Smooth muscle cell (in vitro differentiated cells): ENCODE results near the gene MYT1. TPM values are rescaled to one million over a fixed set of nuclear protein-coding genes. Genes with fewer than 3 reads are reported as not detected.

Experiments
- DNase-seq: peaks from one replicate; lab custom pipeline; 2025; ENCODE audit not compliant: unreplicated experiment; lab: John Stamatoyannopoulos, UW
- H2AFZ ChIP-seq: fragments of 200-600 bp; sonication (generic); 2 replicates; pipeline ENCODE4 v1.6.0; 2016; ENCODE audit warnings: antibody characterized with exemption, low read depth, mild to moderate bottlenecking
- H3F3A ChIP-seq: fragments of 200-600 bp; sonication (generic); 2 replicates; pipeline ENCODE4 v1.6.0; 2017; ENCODE audit warnings: antibody characterized with exemption, low read depth
- H3K27ac ChIP-seq: fragments of 200-600 bp; sonication (generic); 2 replicates; pipeline ENCODE4 v1.5.1; 2016; ENCODE audit warnings: low read depth, mild to moderate bottlenecking
- H3K27me3 ChIP-seq: fragments of 200-600 bp; sonication (generic); 2 replicates; pipeline ENCODE4 v1.6.1; 2016; ENCODE audit warnings: low read depth, mild to moderate bottlenecking
- H3K36me3 ChIP-seq: fragments of 200-600 bp; sonication (generic); 2 replicates; pipeline ENCODE4 v1.5.1; 2016; ENCODE audit warnings: low read depth
- H3K4me1 ChIP-seq: fragments of 200-600 bp; sonication (generic); 2 replicates; pipeline ENCODE4 v1.5.1; 2016; ENCODE audit warnings: low read depth
- H3K4me2 ChIP-seq: fragments of 200-600 bp; sonication (generic); 2 replicates; pipeline ENCODE4 v1.6.0; 2016; ENCODE audit warnings: mild to moderate bottlenecking
- H3K4me3 ChIP-seq: fragments of 200-600 bp; sonication (generic); 2 replicates; pipeline ENCODE4 v1.5.1; 2016; ENCODE audit warnings: mild to moderate bottlenecking
- H3K79me2 ChIP-seq: fragments of 200-600 bp; sonication (generic); 2 replicates; pipeline ENCODE4 v1.6.0; 2016; ENCODE audit warnings: low read depth, mild to moderate bottlenecking
- H3K9ac ChIP-seq: fragments of 200-600 bp; sonication (generic); 2 replicates; pipeline ENCODE4 v1.6.0; 2016; ENCODE audit warnings: low read depth
- H3K9me3 ChIP-seq: fragments of 200-600 bp; sonication (generic); replicated peaks from 2 replicates; pipeline ENCODE4 v1.5.1; 2016; ENCODE audit warnings: low read depth
- H4K20me1 ChIP-seq: fragments of 200-600 bp; sonication (generic); 2 replicates; pipeline ENCODE4 v1.6.0; 2016; ENCODE audit warnings: low read depth
- CTCF ChIP-seq: fragments of 200-600 bp; sonication (generic); IDR thresholded peaks from 2 replicates; pipeline ENCODE4 v1.5.1; 2017; ENCODE audit warnings: borderline replicate concordance, mild to moderate bottlenecking, antibody characterized with exemption; ENCODE audit not compliant: insufficient read depth, poor library complexity, severe bottlenecking
- WGBS: methylation state at CpG from one replicate; pipeline ENCODE4 v1.1.7; 2016; ENCODE audit warnings: low lambda C conversion rate; 5-methylcytosine and 5-hydroxymethylcytosine counted together
- polyA plus RNA-seq: library from polyadenylated mRNA; unstranded; fragments of >200 nt; fragmentation: Nextera tagmentation; extraction: Ambion mirVana; gene quantifications from 2 replicates; pipeline ENCODE4 v1.2.1, GENCODE V29; 2016
- total RNA-seq: library from RNA; depleted of rRNA; stranded (reverse); fragments of >200 nt; gene quantifications from 2 replicates; pipeline ENCODE4 v1.2.3, GENCODE V29; 2014

Gene MYT1
- total and polyA plus RNA-seq, 2 experiments from 2014 or later = 0.09 TPM; not detected in 1

- H3F3A ChIP-seq = no peaks in the 10 kb centered on the region
- no peaks in the 10 kb centered on the region for H4K20me1 ChIP-seq
- H3K79me2 ChIP-seq = no peaks in the 10 kb centered on the region
- H3K9ac ChIP-seq = no peak overlapping the region
- H3K4me1 ChIP-seq = peaks cover 5% of the 10 kb centered on the region
- no peak overlapping the region for H3K27ac ChIP-seq
- no peaks in the 10 kb centered on the region for H3K36me3 ChIP-seq
- TF ChIP-seq CTCF = no peak
- no peak overlapping the region for H3K4me3 ChIP-seq
- no peaks in the 10 kb centered on the region for H3K9me3 ChIP-seq
- H3K4me2 ChIP-seq = no peak overlapping the region
- DNase-seq = no peak
- no peak overlapping the region for H2AFZ ChIP-seq
- H3K27me3 ChIP-seq = no peaks in the 10 kb centered on the region
Measured at GRCh38 chr20:64194269-64194668, 30.0 kb downstream of the MYT1 start.

- Histone ChIP-seq H2AFZ (no peak overlapping the region), H3F3A (no peaks in the 10 kb centered on the region), H3K79me2 (no peaks in the 10 kb centered on the region), H3K9ac (no peak overlapping the region), H4K20me1 (no peaks in the 10 kb centered on the region), H3K27me3 (peaks cover 4% of the 10 kb centered on the region), H3K4me2 (no peak overlapping the region), H3K27ac (no peak overlapping the region), H3K9me3 (no peaks in the 10 kb centered on the region), H3K36me3 (no peaks in the 10 kb centered on the region), H3K4me1 (no peaks in the 10 kb centered on the region), H3K4me3 (no peak overlapping the region)
- no peak for TF ChIP-seq CTCF
- WGBS = 91% methylated on average over 15 of the region's 15 CpGs
- no peak for DNase-seq
Measured at GRCh38 chr20:64196309-64196708, 32.1 kb downstream of the MYT1 start.

GRCh38 chr20:64196847-64197306 lies 32.6 kb downstream of the MYT1 start:
- H3K27ac ChIP-seq = no peak overlapping the region
- no peaks in the 10 kb centered on the region for H3K79me2 ChIP-seq
- WGBS = 88% methylated on average over 11 of the region's 11 CpGs
- no peak overlapping the region for H2AFZ ChIP-seq
- no peak for TF ChIP-seq CTCF
- no peaks in the 10 kb centered on the region for H3K4me1 ChIP-seq
- no peak overlapping the region for H3K4me3 ChIP-seq
- no peak for DNase-seq
- H3K9me3 ChIP-seq = no peaks in the 10 kb centered on the region
- no peaks in the 10 kb centered on the region for H4K20me1 ChIP-seq
- H3K9ac ChIP-seq = no peak overlapping the region
- H3K4me2 ChIP-seq = no peak overlapping the region
- H3F3A ChIP-seq = no peaks in the 10 kb centered on the region
- H3K36me3 ChIP-seq = no peaks in the 10 kb centered on the region
- peaks cover 4% of the 10 kb centered on the region for H3K27me3 ChIP-seq

GRCh38 chr20:64198347-64198746 lies 34.1 kb downstream of the MYT1 start:
- 89% methylated on average over 9 of the region's 9 CpGs for WGBS

More at GRCh38 chr20:64198347-64198746, 34.1 kb downstream of the MYT1 start:
- Histone ChIP-seq H3K27ac (no peak overlapping the region), H3K4me1 (peaks cover 7% of the 10 kb centered on the region), H3K9me3 (no peaks in the 10 kb centered on the region), H4K20me1 (no peaks in the 10 kb centered on the region), H3K27me3 (peaks cover 4% of the 10 kb centered on the region), H3F3A (no peaks in the 10 kb centered on the region), H3K9ac (no peak overlapping the region), H2AFZ (no peak overlapping the region), H3K79me2 (no peaks in the 10 kb centered on the region), H3K36me3 (no peaks in the 10 kb centered on the region), H3K4me2 (no peak overlapping the region), H3K4me3 (no peak overlapping the region)
- no peak for DNase-seq
- no peak for TF ChIP-seq CTCF
